ENCODE measurements around the gene BCR. TPM values are rescaled to one million over a fixed set of nuclear protein-coding genes. Genes with fewer than 3 reads are reported as not detected.
"Not testable (repeated sequence)": the region's sequence is repeated elsewhere in the genome, so short reads cannot be mapped to it uniquely, and the experiment has no call there.

The BCR gene
- 186 and 288 TPM in 2 replicates for total RNA-seq

- peak; percentile 85 for DNase-seq
Measured at GRCh38 chr22:23180301-23180892, at the start of gene BCR. TSS of gene BCR (plus strand) at chr22:23180509. CDS start at chr22:23180961, 452 bp downstream.

DNA sequence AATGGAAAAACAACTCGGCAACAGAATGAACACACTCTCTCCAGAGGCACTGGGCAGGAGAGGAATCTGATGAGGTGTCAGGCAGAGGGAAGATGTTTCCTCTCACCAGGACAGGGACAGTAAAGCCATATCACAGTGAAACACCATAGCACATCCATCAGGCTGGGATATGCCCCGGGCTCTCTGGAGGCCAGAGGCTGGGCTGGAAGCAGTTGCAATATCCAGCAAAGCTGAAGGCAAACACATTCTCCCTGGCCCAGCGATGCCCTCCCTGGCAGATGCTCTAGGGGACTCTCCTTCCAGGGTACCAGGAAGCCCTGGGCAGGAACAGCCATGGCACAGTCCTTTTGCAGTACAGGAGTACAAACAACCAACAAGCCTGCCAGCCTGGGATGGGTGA is 49.6 kb upstream of the BCR start:
- DNase-seq, result no peak

DNA sequence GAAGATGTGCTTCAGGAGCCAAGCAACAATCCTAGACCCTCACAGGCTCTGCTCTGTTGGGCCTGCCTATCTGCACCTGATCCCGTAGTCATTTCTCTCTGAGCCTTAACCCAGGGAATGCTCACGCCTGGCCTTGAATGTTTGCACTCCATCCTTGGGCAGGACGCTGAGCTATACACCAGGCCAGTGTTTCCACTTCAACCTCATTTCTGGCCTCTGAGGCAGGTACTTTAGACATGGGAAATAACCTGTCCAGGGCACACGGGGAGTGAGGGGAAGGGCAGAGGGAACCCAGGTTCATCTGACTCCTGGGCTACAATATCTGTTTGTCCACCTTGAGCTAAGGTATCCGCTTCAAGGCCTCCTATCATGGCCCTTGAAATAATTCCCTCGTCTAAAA is 48.4 kb upstream of the BCR start:
- DNase-seq, result no peak

GRCh38 chr22:23132376-23133091 is 47.8 kb upstream of the BCR start:
- DNase-seq, result no peak

GRCh38 chr22:23133922-23134321 is 46.4 kb upstream of the BCR start:
- no peak for DNase-seq

GRCh38 chr22:23136991-23137390 is 43.3 kb upstream of the BCR start:
- not testable (repeated sequence) for DNase-seq

DNA sequence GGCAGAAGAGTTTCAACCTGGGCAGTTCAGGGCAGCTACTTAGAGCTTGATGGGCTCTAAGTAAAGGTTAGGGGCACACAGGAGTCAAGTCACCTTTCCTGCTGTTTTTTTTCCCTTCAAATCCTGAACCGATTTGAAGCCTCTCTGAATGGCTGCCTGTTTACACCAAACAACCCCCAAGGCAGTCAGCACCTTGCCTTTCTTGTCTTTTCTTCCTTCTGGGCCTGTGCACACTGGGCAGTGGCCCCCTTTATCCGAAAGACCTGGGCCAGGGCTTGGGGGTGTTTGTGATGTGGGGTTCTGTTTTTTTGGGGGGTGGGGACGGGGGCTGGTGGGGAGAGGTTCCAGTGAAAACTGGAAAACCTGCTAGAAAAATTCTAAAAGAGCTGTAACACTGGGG is 42.8 kb upstream of the BCR start:
- no peak for DNase-seq

DNA sequence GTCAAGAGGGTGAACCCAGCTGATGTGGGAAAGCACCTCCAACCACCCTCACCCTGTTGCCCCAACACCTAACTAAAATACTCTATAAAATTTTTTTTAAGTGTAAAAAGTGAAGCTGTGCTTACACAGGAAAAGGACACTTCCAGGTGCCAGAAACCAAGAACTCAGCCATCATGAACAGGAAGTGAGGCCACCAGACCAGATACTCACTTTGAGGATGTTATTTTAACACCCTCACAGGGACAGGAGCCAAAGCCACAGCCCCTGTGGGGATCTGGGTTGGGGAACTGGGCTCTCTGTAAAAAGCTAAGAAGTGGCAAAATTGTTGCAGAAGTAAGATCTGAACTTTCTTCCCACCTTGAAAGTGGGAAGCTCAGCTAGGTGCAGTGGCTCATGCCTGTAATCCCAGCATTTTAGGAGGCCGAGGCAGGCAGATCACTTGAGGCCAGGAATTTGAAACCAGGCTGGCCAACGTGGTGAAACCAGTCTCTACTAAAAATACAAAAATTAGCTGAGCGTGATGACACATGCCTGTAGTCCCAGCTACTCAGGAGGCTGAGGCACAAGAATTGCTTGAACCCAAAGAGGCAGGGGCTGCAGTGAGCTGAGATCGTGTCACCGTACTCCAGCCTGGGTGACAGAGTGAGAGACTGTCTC is 42.3 kb upstream of the BCR start:
- peak; percentile 24 for DNase-seq

- no peak for DNase-seq
Measured at GRCh38 chr22:23138584-23139435, 41.5 kb upstream of the BCR start.

DNA sequence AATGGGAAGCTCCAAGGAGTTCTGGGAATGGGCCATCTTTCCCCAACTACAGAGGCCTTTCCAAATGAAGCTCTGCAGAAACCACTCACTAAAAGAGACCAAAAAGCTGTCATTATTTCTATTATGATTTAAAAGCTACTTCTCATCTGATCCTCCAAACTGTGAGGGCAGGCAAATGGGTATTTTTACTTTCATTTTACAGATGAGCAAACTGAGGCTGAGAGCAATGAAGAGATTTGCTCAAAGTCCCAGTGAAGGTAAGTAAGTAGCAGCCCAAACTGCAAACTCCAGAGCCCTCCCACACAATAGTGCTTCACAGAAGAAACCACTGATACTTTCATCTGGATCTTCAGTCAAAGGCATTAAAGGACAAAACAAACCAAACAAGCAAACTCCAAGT is 39.9 kb upstream of the BCR start:
- no peak for DNase-seq

GRCh38 chr22:23142546-23143105 is 37.7 kb upstream of the BCR start:
- no peak for DNase-seq

GRCh38 chr22:23143119-23143518 is 37.2 kb upstream of the BCR start:
- DNase-seq, result no peak

DNA sequence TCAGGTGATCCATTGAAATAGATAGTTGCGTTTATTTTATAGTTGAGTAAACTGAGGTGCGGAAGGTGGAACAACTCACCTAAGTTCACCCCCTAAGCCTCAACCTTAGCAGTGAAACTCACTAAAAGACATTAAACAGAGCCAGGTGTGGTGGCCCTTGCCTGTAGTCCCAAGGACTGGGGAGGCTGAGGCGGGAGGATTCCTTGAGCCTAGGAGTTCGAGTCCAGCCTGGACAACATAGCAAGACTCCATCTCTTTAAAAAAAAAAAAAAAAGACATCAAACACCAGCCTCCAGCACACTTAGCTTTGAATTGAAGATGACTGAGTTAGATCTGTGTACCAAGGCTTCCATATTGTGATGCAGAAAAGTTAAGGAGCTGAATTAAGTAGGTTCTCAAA is 35.9 kb upstream of the BCR start:
- DNase-seq, result no peak

- peak; percentile 98 for DNase-seq
Measured at GRCh38 chr22:23144932-23145877, 35.1 kb upstream of the BCR start, which contains the start of gene RAB36. TSS of gene RAB36 (plus strand) at chr22:23145477. CDS start at chr22:23146617, 1,140 bp downstream.

DNA sequence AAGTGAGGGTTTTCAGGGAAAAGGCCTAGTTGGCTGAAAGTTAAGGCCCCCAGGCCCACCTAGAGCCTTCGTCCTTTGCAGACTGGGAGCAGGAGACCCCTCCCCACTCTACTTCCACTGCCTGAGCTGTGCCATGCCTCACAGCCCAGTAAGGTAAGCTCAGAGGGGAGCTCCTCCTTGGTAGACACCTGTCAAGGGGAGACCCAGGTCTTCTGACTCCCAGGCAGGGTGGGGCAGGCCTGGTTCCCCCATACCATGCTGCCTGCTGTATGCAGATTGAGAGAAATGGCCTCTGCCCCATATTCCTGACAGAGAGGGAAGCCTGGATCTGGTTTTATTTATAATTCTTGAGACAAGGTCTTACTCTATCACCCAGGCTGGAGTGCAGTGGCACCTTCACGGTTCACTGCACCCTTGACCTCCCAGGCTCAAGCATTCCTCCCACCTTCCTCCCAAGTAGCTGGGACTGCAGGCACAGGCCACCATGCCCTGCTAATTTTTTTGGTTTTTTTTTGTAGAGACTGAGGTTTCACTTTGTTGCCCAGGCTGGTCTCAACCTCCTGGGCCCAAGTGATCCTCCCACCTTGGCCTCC is 34.3 kb upstream of the BCR start:
- no peak for DNase-seq

DNA sequence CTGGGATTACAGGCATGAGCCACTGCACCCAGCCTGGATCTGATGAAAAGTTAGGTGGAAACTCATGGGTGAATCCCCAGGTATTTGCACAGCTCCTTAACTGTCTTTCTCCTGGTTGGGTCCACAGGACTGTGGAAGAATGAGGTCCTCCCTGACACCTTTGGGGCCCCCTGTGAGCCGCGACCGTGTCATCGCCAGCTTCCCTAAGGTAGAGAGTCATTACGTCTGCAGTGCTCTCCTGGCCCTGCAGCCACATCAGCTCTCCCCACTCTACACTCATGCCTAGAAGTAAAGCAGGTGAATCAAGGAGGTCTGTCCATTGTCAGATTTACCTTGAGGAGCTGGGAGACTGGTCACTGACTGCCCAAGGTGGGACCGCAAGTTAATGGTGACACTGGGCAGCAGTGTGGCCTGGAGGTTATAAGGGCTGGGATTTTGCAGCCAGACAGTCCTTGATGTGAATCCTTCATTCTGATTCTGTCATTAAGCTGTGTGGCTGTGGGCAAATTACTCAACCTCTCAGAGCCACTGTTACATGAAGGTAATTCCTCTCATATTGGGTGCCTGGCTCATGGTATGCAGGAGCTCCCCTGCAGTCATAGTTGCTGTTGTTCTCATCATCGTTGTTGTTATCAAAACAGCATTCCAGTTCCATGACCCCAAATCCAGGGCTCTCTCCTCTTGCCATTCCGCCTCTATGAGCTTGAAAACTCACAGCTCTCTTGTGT is 33.7 kb upstream of the BCR start:
- DNase-seq, result no peak

DNA sequence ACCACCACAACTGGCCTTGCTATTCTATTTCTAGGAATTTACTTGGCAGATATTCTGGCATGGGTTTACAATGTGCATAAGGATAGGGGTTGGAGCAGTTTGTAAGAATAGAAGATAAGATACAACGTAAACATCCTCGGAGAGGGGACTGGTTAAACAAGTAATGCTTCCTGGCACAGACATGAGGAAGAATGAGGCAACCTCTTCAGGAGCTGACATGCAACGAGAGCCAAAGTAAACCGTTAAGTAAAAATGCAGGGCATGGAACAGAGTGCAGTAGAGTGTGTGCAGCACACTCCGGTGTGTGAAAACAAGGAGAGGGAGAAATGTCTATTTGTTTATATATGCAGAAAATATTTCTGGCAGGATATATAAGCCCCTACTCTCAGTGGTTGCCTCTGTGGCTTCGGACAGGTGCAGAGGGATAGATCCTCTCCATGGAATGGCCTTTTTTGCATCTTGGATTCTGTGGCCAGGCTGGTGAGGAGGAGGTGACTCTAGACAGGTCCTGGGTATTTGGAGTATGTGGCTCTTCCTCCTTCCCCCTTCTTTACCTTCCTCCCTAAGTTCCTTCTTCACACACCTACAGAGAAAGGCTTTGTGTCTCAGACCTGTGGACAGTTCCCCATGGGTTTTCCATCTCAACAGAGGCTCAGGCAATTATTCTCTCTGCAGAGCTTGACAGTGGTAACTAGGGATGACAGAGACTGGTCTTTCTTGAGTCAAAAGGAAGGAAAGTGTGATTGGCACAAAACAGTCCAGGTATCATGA is 32.5 kb upstream of the BCR start:
- DNase-seq, result no peak

- DNase-seq, result no peak
Measured at GRCh38 chr22:23149743-23150238, 30.5 kb upstream of the BCR start.

GRCh38 chr22:23150762-23151161 is 29.5 kb upstream of the BCR start:
- DNase-seq, result no peak

Data from dermis blood vessel endothelial cell (primary cell).